ENCODE results near the gene EEIG2. TPM values are rescaled to one million over a fixed set of nuclear protein-coding genes. Genes with fewer than 3 reads are reported as not detected.

Gene EEIG2
- total RNA-seq, 2 experiments from 2014 or later: 7.6 to 7.9 TPM

GRCh38 chr1:108569097-108569728 lies 9.3 kb downstream of the EEIG2 start:
- no peak overlapping the region for H3K27ac Mint-ChIP-seq
- DNase-seq: no peak
- no peaks in the 10 kb centered on the region for H3K36me3 Mint-ChIP-seq (ENCODE audit: low read depth)
- peaks cover 2% of the 10 kb centered on the region for H3K9me3 Mint-ChIP-seq
- intact Hi-C loops (cut with micrococcal nuclease): no loop called here
- peaks cover under 1% of the 10 kb centered on the region for H3K4me1 Mint-ChIP-seq (ENCODE audit: low read depth)
- CTCF ChIA-PET: interaction anchor here (0.6 to 4.2 kb wide), 5 partner anchors 9 to 640 kb away, joined by 3 to 32 read pairs (median 4); partner anchors contain the start of gene EEIG2
- H3K27me3 Mint-ChIP-seq (ENCODE audit: low read depth): no peaks in the 10 kb centered on the region
- no peak overlapping the region for H3K4me3 Mint-ChIP-seq

- H3K27me3 Mint-ChIP-seq (ENCODE audit: low read depth): no peaks in the 10 kb centered on the region
- peaks cover 3% of the 10 kb centered on the region for H3K9me3 Mint-ChIP-seq
- intact Hi-C loops (cut with micrococcal nuclease): loop anchor here (1.0 to 2.0 kb wide), 3 partner anchors 21 to 73 kb away; no protein-coding TSS in a partner anchor
- no peaks in the 10 kb centered on the region for H3K4me1 Mint-ChIP-seq (ENCODE audit: low read depth)
- CTCF ChIA-PET: interaction anchor here (0.6 to 4.2 kb wide), 7 partner anchors 10 to 641 kb away, joined by 3 to 32 read pairs (median 4); partner anchors contain the start of gene EEIG2
- peak; percentile 41 for DNase-seq
- no peaks in the 10 kb centered on the region for H3K36me3 Mint-ChIP-seq (ENCODE audit: low read depth)
- H3K27ac Mint-ChIP-seq: no peak overlapping the region
- no peak overlapping the region for H3K4me3 Mint-ChIP-seq
Measured at GRCh38 chr1:108570128-108570527, 10.2 kb downstream of the EEIG2 start.

GRCh38 chr1:108570998-108571401 lies 11.1 kb downstream of the EEIG2 start:
- H3K4me3 Mint-ChIP-seq: no peak overlapping the region
- no peak for DNase-seq
- H3K36me3 Mint-ChIP-seq (ENCODE audit: low read depth): no peaks in the 10 kb centered on the region
- H3K27me3 Mint-ChIP-seq (ENCODE audit: low read depth): no peaks in the 10 kb centered on the region
- peaks cover 3% of the 10 kb centered on the region for H3K9me3 Mint-ChIP-seq
- CTCF ChIA-PET: interaction anchor here (0.8 to 4.2 kb wide), 5 partner anchors 10 to 69 kb away, joined by 3 to 32 read pairs (median 8); partner anchors contain the start of gene EEIG2
- H3K27ac Mint-ChIP-seq: no peak overlapping the region
- H3K4me1 Mint-ChIP-seq (ENCODE audit: low read depth): peaks cover 4% of the 10 kb centered on the region
- intact Hi-C loops (cut with micrococcal nuclease): loop anchor here (1.0 to 2.0 kb wide), 3 partner anchors 20 to 72 kb away; no protein-coding TSS in a partner anchor

- H3K36me3 Mint-ChIP-seq (ENCODE audit: low read depth): no peaks in the 10 kb centered on the region
- CTCF ChIA-PET: no interaction called here
- intact Hi-C loops (cut with micrococcal nuclease): no loop called here
- peaks cover 4% of the 10 kb centered on the region for H3K4me1 Mint-ChIP-seq (ENCODE audit: low read depth)
- peak; percentile 13 for DNase-seq
- H3K4me3 Mint-ChIP-seq: no peak overlapping the region
- peaks cover 3% of the 10 kb centered on the region for H3K9me3 Mint-ChIP-seq
- no peaks in the 10 kb centered on the region for H3K27me3 Mint-ChIP-seq (ENCODE audit: low read depth)
- no peak overlapping the region for H3K27ac Mint-ChIP-seq
Measured at GRCh38 chr1:108572182-108572581, 12.3 kb downstream of the EEIG2 start.

GRCh38 chr1:108573183-108573582 lies 13.3 kb downstream of the EEIG2 start:
- CTCF ChIA-PET: no interaction called here
- intact Hi-C loops (cut with micrococcal nuclease): no loop called here

GRCh38 chr1:108574008-108574407 lies 14.1 kb downstream of the EEIG2 start:
- Mint-ChIP-seq H3K4me3 (no peak overlapping the region), H3K36me3 (ENCODE audit: low read depth) (peaks cover 2% of the 10 kb centered on the region), H3K4me1 (ENCODE audit: low read depth) (peaks cover 4% of the 10 kb centered on the region), H3K27ac (no peak overlapping the region), H3K9me3 (peaks cover 5% of the 10 kb centered on the region), H3K27me3 (ENCODE audit: low read depth) (no peaks in the 10 kb centered on the region)
- intact Hi-C loops (cut with micrococcal nuclease): no loop called here
- CTCF ChIA-PET: no interaction called here
- no peak for DNase-seq

More at GRCh38 chr1:108573183-108573582, 13.3 kb downstream of the EEIG2 start:
- Mint-ChIP-seq H3K4me1 (ENCODE audit: low read depth) (peaks cover 4% of the 10 kb centered on the region), H3K27ac (no peak overlapping the region), H3K27me3 (ENCODE audit: low read depth) (no peaks in the 10 kb centered on the region), H3K36me3 (ENCODE audit: low read depth) (no peaks in the 10 kb centered on the region), H3K4me3 (no peak overlapping the region), H3K9me3 (peaks cover 3% of the 10 kb centered on the region)
- DNase-seq: no peak

- intact Hi-C loops (cut with micrococcal nuclease): no loop called here
- Mint-ChIP-seq H3K9me3 (peaks cover 10% of the 10 kb centered on the region), H3K36me3 (ENCODE audit: low read depth) (peaks cover 2% of the 10 kb centered on the region), H3K27ac (no peak overlapping the region), H3K27me3 (ENCODE audit: low read depth) (no peaks in the 10 kb centered on the region), H3K4me1 (ENCODE audit: low read depth) (peaks cover 4% of the 10 kb centered on the region), H3K4me3 (no peak overlapping the region)
- DNase-seq: no peak
- CTCF ChIA-PET: interaction anchor here (1.0 to 1.2 kb wide), 2 partner anchors 15 to 46 kb away, joined by 3 to 4 read pairs; partner anchors contain the start of gene EEIG2
Measured at GRCh38 chr1:108575375-108575774, 15.5 kb downstream of the EEIG2 start.

- no peak for DNase-seq
- Mint-ChIP-seq H3K4me1 (ENCODE audit: low read depth) (peaks cover 16% of the 10 kb centered on the region), H3K4me3 (no peak overlapping the region), H3K27me3 (ENCODE audit: low read depth) (no peaks in the 10 kb centered on the region), H3K9me3 (peaks cover 14% of the 10 kb centered on the region), H3K36me3 (ENCODE audit: low read depth) (no peaks in the 10 kb centered on the region), H3K27ac (no peak overlapping the region)
- intact Hi-C loops (cut with micrococcal nuclease): no loop called here
- CTCF ChIA-PET: interaction anchor here (1.2 kb wide), 1 partner anchor 24 kb away, joined by 3 read pairs; the partner anchor contains the start of gene EEIG2
Measured at GRCh38 chr1:108583757-108584427, 24.0 kb downstream of the EEIG2 start.

- Mint-ChIP-seq H3K9me3 (peaks cover 14% of the 10 kb centered on the region), H3K27me3 (ENCODE audit: low read depth) (no peaks in the 10 kb centered on the region), H3K27ac (no peak overlapping the region), H3K4me3 (no peak overlapping the region), H3K4me1 (ENCODE audit: low read depth) (peaks cover 21% of the 10 kb centered on the region), H3K36me3 (ENCODE audit: low read depth) (no peaks in the 10 kb centered on the region)
- no peak for DNase-seq
- CTCF ChIA-PET: interaction anchor here (2.7 kb wide), 1 partner anchor 14 kb away, joined by 8 read pairs; no protein-coding TSS in a partner anchor
- intact Hi-C loops (cut with micrococcal nuclease): no loop called here
Measured at GRCh38 chr1:108584428-108584856, 24.5 kb downstream of the EEIG2 start.

- Mint-ChIP-seq H3K4me3 (no peak overlapping the region), H3K27me3 (ENCODE audit: low read depth) (no peaks in the 10 kb centered on the region), H3K9me3 (peaks cover 9% of the 10 kb centered on the region), H3K36me3 (ENCODE audit: low read depth) (no peaks in the 10 kb centered on the region), H3K27ac (no peak overlapping the region), H3K4me1 (ENCODE audit: low read depth) (peaks cover 27% of the 10 kb centered on the region)
- CTCF ChIA-PET: interaction anchor here (2.7 kb wide), 1 partner anchor 15 kb away, joined by 8 read pairs; no protein-coding TSS in a partner anchor
- intact Hi-C loops (cut with micrococcal nuclease): no loop called here
- no peak for DNase-seq
Measured at GRCh38 chr1:108585313-108585712, 25.4 kb downstream of the EEIG2 start.

- DNase-seq: no peak
- peaks cover 37% of the 10 kb centered on the region for H3K4me1 Mint-ChIP-seq (ENCODE audit: low read depth)
- CTCF ChIA-PET: interaction anchor here (0.7 kb wide), 1 partner anchor 163 kb away, joined by 3 read pairs; no protein-coding TSS in a partner anchor
- H3K27me3 Mint-ChIP-seq (ENCODE audit: low read depth): no peaks in the 10 kb centered on the region
- H3K36me3 Mint-ChIP-seq (ENCODE audit: low read depth): no peaks in the 10 kb centered on the region
- no peaks in the 10 kb centered on the region for H3K9me3 Mint-ChIP-seq
- H3K4me3 Mint-ChIP-seq: no peak overlapping the region
- intact Hi-C loops (cut with micrococcal nuclease): loop anchor here (2.0 kb wide), 2 partner anchors 20 to 54 kb away; no protein-coding TSS in a partner anchor
- H3K27ac Mint-ChIP-seq: no peak overlapping the region
Measured at GRCh38 chr1:108590441-108590840, 30.5 kb downstream of the EEIG2 start.

GRCh38 chr1:108590957-108591356 lies 31.1 kb downstream of the EEIG2 start:
- Mint-ChIP-seq H3K9me3 (no peaks in the 10 kb centered on the region), H3K27ac (no peak overlapping the region), H3K4me3 (no peak overlapping the region), H3K27me3 (ENCODE audit: low read depth) (no peaks in the 10 kb centered on the region), H3K36me3 (ENCODE audit: low read depth) (no peaks in the 10 kb centered on the region), H3K4me1 (ENCODE audit: low read depth) (peaks cover 33% of the 10 kb centered on the region)
- no peak for DNase-seq
- intact Hi-C loops (cut with micrococcal nuclease): loop anchor here (1.0 to 2.0 kb wide), 4 partner anchors 20 to 101 kb away; partner anchors contain the start of gene PRPF38B
- CTCF ChIA-PET: interaction anchor here (0.7 kb wide), 1 partner anchor 162 kb away, joined by 3 read pairs; no protein-coding TSS in a partner anchor
